Kidney (tissue), 14 donors: ENCODE data around the gene RBM14. TPM values are rescaled to one million over a fixed set of nuclear protein-coding genes. Genes with fewer than 3 reads are reported as not detected.

Experiments used
- DNase-seq, 5 donors: peaks; one replicate each; pipeline ENCODE4 v3.0.0-alpha.2; 2013 to 2020
- FAIRE-seq: peaks from 2 replicates; lab custom pipeline; 2012; peaks lifted over from hg19 to GRCh38; lab: Jason Lieb, UNC
- H3K27ac ChIP-seq, 2 donors: one replicate each; pipeline ENCODE4 v1.7.0; 2013; ENCODE audit warnings: low read depth in 2 of 2, low read length in 2 of 2, inconsistent platforms in 1 of 2
- H3K27me3 ChIP-seq: one replicate; pipeline ENCODE4 v1.7.1; 2013; ENCODE audit warnings: low read length, inconsistent platforms; ENCODE audit not compliant: control insufficient read depth, insufficient read depth
- H3K36me3 ChIP-seq, 3 donors: one replicate each; pipeline versions ENCODE4 v1.7.0 to v1.7.1; 2013; ENCODE audit warnings: low read length in 3 of 3, control low read depth in 1 of 3, inconsistent platforms in 1 of 3; ENCODE audit not compliant: insufficient read depth in 3 of 3, control insufficient read depth in 2 of 3
- H3K4me1 ChIP-seq, 3 donors: one replicate each; pipeline versions ENCODE4 v1.7.0 to v1.7.1; 2013; ENCODE audit warnings: low read length in 3 of 3, inconsistent platforms in 1 of 3, low read depth in 1 of 3; ENCODE audit not compliant: control insufficient read depth in 2 of 3, insufficient read depth in 2 of 3
- H3K4me3 ChIP-seq, 3 donors: one replicate each; pipeline versions ENCODE4 v1.7.0 to v1.8.1; 2013; ENCODE audit warnings: low read length in 3 of 3, control low read depth in 1 of 3, inconsistent platforms in 1 of 3
- H3K9ac ChIP-seq, 3 donors: one replicate each; pipeline versions ENCODE4 v1.7.0 to v1.7.1; 2013; ENCODE audit warnings: low read length in 3 of 3, control low read depth in 1 of 3, inconsistent platforms in 1 of 3
- H3K9me3 ChIP-seq, 3 donors: one replicate each; pipeline versions ENCODE4 v1.7.0 to v1.7.1; 2013; ENCODE audit warnings: low read length in 3 of 3, control low read depth in 1 of 3, inconsistent platforms in 1 of 3; ENCODE audit not compliant: control insufficient read depth in 2 of 3, insufficient read depth in 1 of 3
- CTCF ChIP-seq: IDR thresholded peaks from 3 replicates; pipeline ENCODE4 v1.5.1; 2012; ENCODE audit warnings: mild to moderate bottlenecking, moderate library complexity, borderline replicate concordance; ENCODE audit not compliant: insufficient read depth; ENCODE audit errors: extremely low read depth
- intact Hi-C: fragments of 100-400 bp; cut with DNase I; formaldehyde crosslinking; loops from one replicate; pipeline ENCODE4 v1.11.1; 2022
- polyA plus RNA-seq: library from polyadenylated mRNA; stranded (reverse); fragments of 350-450 nt; fragmentation: Illumina TruSeq; extraction: RNeasy Lipid Tissue Mini Kit (QIAGEN cat#74804); gene quantifications from one replicate; pipeline ENCODE4 v1.2.3, GENCODE V29; 2014; ENCODE audit warnings: low read depth, low replicate concordance; ENCODE audit not compliant: insufficient read depth
- total RNA-seq: library from RNA; stranded (reverse); fragmentation: NEBNext Ultra II Directional; extraction: Animal tissue kit (Norgen Biotek cat#: 25700); gene quantifications from one replicate; pipeline ENCODE4 v1.2.1, GENCODE V29; 2021
- donor health status: control.
- donor health status: control.
- donor health status: control.
- donor health status: control.
- donor health status: control.
- donor health status: DM: yes; HTN: yes; CAD: no.
- donor health status: Normal renal cell carcinoma (clear cell type).

RBM14 gene
- total and polyA plus RNA-seq, 2 donors from 2014 or later: 35.9 to 80.6 TPM

- no peak for TF ChIP-seq CTCF
- no peak overlapping the region for H3K4me3 ChIP-seq
- peaks cover 0 to 3% (median 2%) of the 10 kb centered on the region in 3 donors for H3K4me1 ChIP-seq
- H3K9me3 ChIP-seq: no peaks in the 10 kb centered on the region
- intact Hi-C loops: no loop called here
- peak overlapping the region in 1 of 2 donors; percentile 19 for H3K27ac ChIP-seq
- no peak overlapping the region for H3K9ac ChIP-seq
- peaks cover 0 to 12% (median 2%) of the 10 kb centered on the region in 3 donors for H3K36me3 ChIP-seq
- DNase-seq (no peak), FAIRE-seq (no peak)
- no peaks in the 10 kb centered on the region for H3K27me3 ChIP-seq
Observed at GRCh38 chr11:66607126-66607834, 9.2 kb upstream of the RBM14 start.

- H3K4me3 ChIP-seq: no peak overlapping the region
- no peaks in the 10 kb centered on the region for H3K4me1 ChIP-seq
- no peak overlapping the region for H3K27ac ChIP-seq
- FAIRE-seq (no peak), DNase-seq (no peak)
- no peak for TF ChIP-seq CTCF
- peaks cover 0 to 7% (median 2%) of the 10 kb centered on the region in 3 donors for H3K36me3 ChIP-seq
- intact Hi-C loops: no loop called here
- H3K9ac ChIP-seq: no peak overlapping the region
- H3K27me3 ChIP-seq: no peaks in the 10 kb centered on the region
- H3K9me3 ChIP-seq: no peaks in the 10 kb centered on the region
Observed at GRCh38 chr11:66609721-66610617, 6.5 kb upstream of the RBM14 start.

- Histone ChIP-seq H3K4me1 (no peaks in the 10 kb centered on the region), H3K4me3 (no peak overlapping the region), H3K27ac (no peak overlapping the region), H3K27me3 (no peaks in the 10 kb centered on the region), H3K9ac (no peak overlapping the region), H3K36me3 (no peaks in the 10 kb centered on the region), H3K9me3 (no peaks in the 10 kb centered on the region)
- FAIRE-seq: no peak
- intact Hi-C loops: no loop called here
- no peak for TF ChIP-seq CTCF
- DNase-seq: no peak
Observed at GRCh38 chr11:66612458-66612857, 4.0 kb upstream of the RBM14 start.
